GM12878 (cell line): ENCODE measurements around the gene CNST. TPM values are rescaled to one million over a fixed set of nuclear protein-coding genes. Genes with fewer than 3 reads are reported as not detected.

Experiments used
- ATAC-seq: fragments of 200-7000 bp; cut with Tn5 transposase; 3 replicates; pipeline ENCODE4 v1.9.1; 2020; ENCODE audit warnings: mild to moderate bottlenecking, moderate library complexity
- BruUV-seq: library from RNA; stranded (reverse); fragments of 400-500 nt; replicated peaks from 2 replicates; lab custom pipeline; 2021; lab: Mats Ljungman, UMichigan
- CTCF ChIA-PET: fragments of 300-600 bp; sonication (Branson Sonifier 250); formaldehyde crosslinking; extraction: SDS; loops from one replicate; lab custom pipeline; 2021; ENCODE audit warnings: inconsistent platforms; lab: Yijun Ruan, JAX
- POLR2A ChIA-PET: fragments of 350-600 bp; formaldehyde crosslinking; extraction: SDS; loops from one replicate; lab custom pipeline; 2021; ENCODE audit warnings: inconsistent platforms; lab: Charles Lee
- RAD21 ChIA-PET: fragments of 300-600 bp; sonication (Branson Sonifier 250); formaldehyde crosslinking; loops from one replicate; lab custom pipeline; 2023; ENCODE audit warnings: antibody characterized with exemption; ENCODE audit not compliant: unreplicated experiment; lab: Charles Lee
- SMC1A ChIA-PET: fragments of 300-600 bp; sonication (Branson Sonifier 250); formaldehyde crosslinking; loops from one replicate; lab custom pipeline; 2023; ENCODE audit not compliant: unreplicated experiment, uncharacterized antibody; lab: Charles Lee
- DNase-seq: peaks from one replicate; pipeline ENCODE4 v3.0.0-alpha.2; 2011; ENCODE audit warnings: low read depth, low spot score
- FAIRE-seq: peaks from 3 replicates; lab custom pipeline; 2011; peaks lifted over from hg19 to GRCh38; lab: Jason Lieb, UNC
- H2AFZ ChIP-seq: 2 replicates; pipeline ENCODE4 v1.6.0; 2011; ENCODE audit warnings: low read depth, low read length, control low read depth; ENCODE audit not compliant: control insufficient read depth
- H3K27ac ChIP-seq: 2 replicates; pipeline ENCODE4 v1.5.1; 2011; ENCODE audit warnings: control low read depth; ENCODE audit not compliant: control insufficient read depth, insufficient read depth
- H3K27me3 ChIP-seq, 2 experiments: replicated peaks in 1 of 2; 2 replicates each; pipeline versions ENCODE4 v1.6.0 to v1.6.1; 2011; ENCODE audit warnings: low read length in 1 of 2; ENCODE audit not compliant: control insufficient read depth in 2 of 2, insufficient read depth in 2 of 2
- H3K36me3 ChIP-seq, 2 experiments: 2 replicates each; pipeline ENCODE4 v1.5.1; 2011; ENCODE audit warnings: low read length in 1 of 2; ENCODE audit not compliant: control insufficient read depth in 2 of 2, insufficient read depth in 2 of 2
- H3K4me1 ChIP-seq: 2 replicates; pipeline ENCODE4 v1.6.1; 2011; ENCODE audit warnings: mild to moderate bottlenecking, low read length, moderate library complexity, mixed read lengths; ENCODE audit not compliant: control insufficient read depth, insufficient read depth
- H3K4me2 ChIP-seq: 2 replicates; pipeline ENCODE4 v1.6.0; 2011; ENCODE audit warnings: control low read depth; ENCODE audit not compliant: control insufficient read depth, insufficient read depth
- H3K4me3 ChIP-seq: fragments of 200-600 bp; sonication (generic); 2 replicates; pipeline ENCODE4 v1.5.1; 2016
- H3K79me2 ChIP-seq: 2 replicates; pipeline ENCODE4 v1.6.0; 2011; ENCODE audit warnings: low read length; ENCODE audit not compliant: control insufficient read depth, insufficient read depth
- H3K9ac ChIP-seq: 2 replicates; pipeline ENCODE4 v1.8.0; 2011; ENCODE audit warnings: low read length, control low read depth, mixed read lengths; ENCODE audit not compliant: control insufficient read depth, insufficient read depth
- H3K9me3 ChIP-seq: replicated peaks from 3 replicates; pipeline ENCODE4 v1.5.1; 2011; ENCODE audit warnings: mild to moderate bottlenecking, low read length; ENCODE audit not compliant: control insufficient read depth, insufficient read depth
- H4K20me1 ChIP-seq: 2 replicates; pipeline ENCODE4 v1.6.0; 2011; ENCODE audit not compliant: control insufficient read depth, insufficient read depth
- ASH2L ChIP-seq: fragments of 300-600, 200-600 bp; sonication (generic); IDR thresholded peaks from 2 replicates; pipeline ENCODE4 v1.6.1; 2017; ENCODE audit warnings: low read depth, mild to moderate bottlenecking, borderline replicate concordance
- CBFB ChIP-seq: IDR thresholded peaks from 2 replicates; pipeline ENCODE4 v1.6.1; 2016; ENCODE audit warnings: antibody characterized with exemption, low read depth
- EZH2 ChIP-seq: IDR thresholded peaks from 2 replicates; pipeline ENCODE4 v1.6.1; 2012; ENCODE audit warnings: low read depth, mild to moderate bottlenecking, control low read depth, inconsistent platforms, low read length, borderline replicate concordance; ENCODE audit not compliant: control insufficient read depth
- FOXK2 ChIP-seq: fragments of 450-650 bp; IDR thresholded peaks from 2 replicates; pipeline ENCODE4 v1.6.1; 2017; ENCODE audit warnings: mild to moderate bottlenecking, moderate library complexity
- JUND ChIP-seq: IDR thresholded peaks from 2 replicates; pipeline ENCODE4 v1.6.1; 2012; ENCODE audit warnings: low read depth, mild to moderate bottlenecking, low read length, improper control_type of control experiment, moderate library complexity
- KAT2A ChIP-seq: conservative IDR thresholded peaks from 2 replicates; pipeline ENCODE4 v1.6.1; 2011; ENCODE audit warnings: low read depth, low read length; ENCODE audit not compliant: control insufficient read depth
- KDM1A ChIP-seq: fragments of 200-600 bp; sonication (generic); IDR thresholded peaks from 2 replicates; pipeline ENCODE4 v1.6.1; 2016; ENCODE audit warnings: borderline replicate concordance
- NR2C2 ChIP-seq: IDR thresholded peaks from 2 replicates; pipeline ENCODE4 v1.6.1; 2011; ENCODE audit warnings: borderline replicate concordance, low read depth; ENCODE audit not compliant: control insufficient read depth, insufficient read length
- NRF1 ChIP-seq: conservative IDR thresholded peaks from 2 replicates; pipeline ENCODE4 v1.6.1; 2011; ENCODE audit warnings: mild to moderate bottlenecking, low read depth, low read length, improper control_type of control experiment
- POLR2A ChIP-seq: IDR thresholded peaks from 2 replicates; pipeline ENCODE4 v1.6.1; 2011; ENCODE audit warnings: low read depth, mild to moderate bottlenecking, low read length
- SMARCA5 ChIP-seq: fragments of 450-650 bp; IDR thresholded peaks from 2 replicates; pipeline ENCODE4 v1.6.1; 2017; ENCODE audit warnings: mild to moderate bottlenecking
- STAT1 ChIP-seq: fragments of 450-650 bp; conservative IDR thresholded peaks from 2 replicates; pipeline ENCODE4 v1.6.1; 2014; ENCODE audit warnings: antibody characterized with exemption, mild to moderate bottlenecking
- SUZ12 ChIP-seq: fragments of 200-600 bp; sonication (generic); IDR thresholded peaks from one replicate; pipeline ENCODE4 v1.6.1; 2018; ENCODE audit warnings: antibody characterized with exemption, mild to moderate bottlenecking; ENCODE audit not compliant: unreplicated experiment
- YY1 ChIP-seq: IDR thresholded peaks from 2 replicates; pipeline ENCODE4 v1.6.1; 2011; ENCODE audit warnings: low read depth, mild to moderate bottlenecking, low read length
- WGBS: methylation state at CpG from one replicate; pipeline ENCODE4 v1.1.6; 2016; ENCODE audit warnings: low lambda C conversion rate; ENCODE audit not compliant: insufficient replicate concordance, insufficient coverage; ENCODE audit errors: missing lambda C conversion rate; 5-methylcytosine and 5-hydroxymethylcytosine counted together
- in situ Hi-C: fragments of 300-500 bp; cut with MboI; formaldehyde crosslinking; loops from 9 replicates; pipeline ENCODE4 v1.14.3; 2018; ENCODE audit warnings: mixed read lengths
- intact Hi-C: fragments of 100-400 bp; cut with micrococcal nuclease; formaldehyde crosslinking; loops from one replicate; pipeline ENCODE4 v1.14.2; 2022; ENCODE audit not compliant: unreplicated experiment
- polyA plus RNA-seq, 11 experiments: library from polyadenylated mRNA; depleted of rRNA in 4 of 11; unstranded in 6 of 11; stranded (reverse) in 5 of 11; fragments of >200 nt; fragmentation: Nextera tagmentation in 4 of 11; fragmentation: Illumina TruSeq in 1 of 11; extraction: Ambion mirVana in 4 of 11; extraction: Trizol in 1 of 11; gene quantifications; 1 replicate in 1 of 11; 2 replicates in 10 of 11; pipeline versions ENCODE4 v1.2.1 to v1.2.3, GENCODE V29; 2011 to 2016; ENCODE audit warnings: inconsistent platforms in 2 of 11, missing spikeins in 2 of 11, low read depth in 1 of 11
- total RNA-seq, 4 experiments: library from RNA; depleted of rRNA in 3 of 4; stranded (reverse); fragments of >200 nt in 3 of 4; fragmentation: Illumina TruSeq in 1 of 4; extraction: Trizol in 1 of 4; gene quantifications; 2 replicates each; pipeline versions ENCODE4 v1.2.1 to v1.2.3, GENCODE V29; 2013 to 2021
- TF ChIP-seq, protein P1 (sequence below): fragments of 450-650 bp; IDR thresholded peaks from 2 replicates; pipeline ENCODE4 v1.6.1; 2018; ENCODE audit warnings: borderline replicate concordance, mild to moderate bottlenecking; ENCODE audit not compliant: partially characterized antibody
- TF ChIP-seq, protein P2 (sequence below): IDR thresholded peaks from 2 replicates; pipeline ENCODE4 v1.6.1; 2011; ENCODE audit warnings: borderline replicate concordance, low read depth, mild to moderate bottlenecking, moderate library complexity, low read length; ENCODE audit not compliant: insufficient read depth, poor library complexity, severe bottlenecking

The CNST gene
- total and polyA plus RNA-seq, 10 of the 15 experiments (the other 5 are each of a cell fraction or from before 2014, with no cell fraction given) = 4.8 to 16.2 (median 12.3) TPM

DNA sequence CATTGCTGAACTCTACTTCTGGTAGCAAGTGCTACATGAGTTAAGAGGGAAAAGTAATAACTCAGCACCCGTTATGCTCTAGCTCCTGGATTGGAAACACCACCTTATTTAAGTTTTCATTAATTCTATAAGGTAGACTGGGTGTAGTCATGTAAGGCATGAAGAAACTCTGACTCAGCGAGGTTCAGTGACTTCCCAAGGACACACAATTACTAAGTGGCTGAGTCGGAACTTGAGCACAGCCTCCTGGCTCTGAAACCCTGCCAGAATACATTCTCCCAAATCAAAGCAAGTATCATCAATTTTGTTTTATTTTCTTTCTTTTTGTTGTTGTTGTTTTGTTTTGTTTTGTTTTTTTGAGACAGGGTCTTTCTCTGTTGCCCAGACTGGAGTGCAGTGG lies 128.9 kb downstream of the CNST start:
- FAIRE-seq = no peak
- DNase-seq = no peak
- no TSS peak for BruUV-seq
- H3K27ac ChIP-seq = no peak overlapping the region
- RAD21 ChIA-PET = interaction anchor here (0.6 to 1.4 kb wide), 2 partner anchors 121 to 340 kb away, joined by 3 read pairs; no protein-coding TSS in a partner anchor
- in situ Hi-C loops (loop anchor here (5.0 to 10.0 kb wide), 2 partner anchors 198 to 1540 kb away; partner anchors contain the start of gene KIF26B), intact Hi-C loops (loop anchor here (5.0 kb wide), 2 partner anchors 128 to 1543 kb away; partner anchors contain the start of genes CNST, KIF26B and TFB2M)
- H2AFZ ChIP-seq = no peak overlapping the region
- H4K20me1 ChIP-seq = no peaks in the 10 kb centered on the region
- TF ChIP-seq, protein P1, sequence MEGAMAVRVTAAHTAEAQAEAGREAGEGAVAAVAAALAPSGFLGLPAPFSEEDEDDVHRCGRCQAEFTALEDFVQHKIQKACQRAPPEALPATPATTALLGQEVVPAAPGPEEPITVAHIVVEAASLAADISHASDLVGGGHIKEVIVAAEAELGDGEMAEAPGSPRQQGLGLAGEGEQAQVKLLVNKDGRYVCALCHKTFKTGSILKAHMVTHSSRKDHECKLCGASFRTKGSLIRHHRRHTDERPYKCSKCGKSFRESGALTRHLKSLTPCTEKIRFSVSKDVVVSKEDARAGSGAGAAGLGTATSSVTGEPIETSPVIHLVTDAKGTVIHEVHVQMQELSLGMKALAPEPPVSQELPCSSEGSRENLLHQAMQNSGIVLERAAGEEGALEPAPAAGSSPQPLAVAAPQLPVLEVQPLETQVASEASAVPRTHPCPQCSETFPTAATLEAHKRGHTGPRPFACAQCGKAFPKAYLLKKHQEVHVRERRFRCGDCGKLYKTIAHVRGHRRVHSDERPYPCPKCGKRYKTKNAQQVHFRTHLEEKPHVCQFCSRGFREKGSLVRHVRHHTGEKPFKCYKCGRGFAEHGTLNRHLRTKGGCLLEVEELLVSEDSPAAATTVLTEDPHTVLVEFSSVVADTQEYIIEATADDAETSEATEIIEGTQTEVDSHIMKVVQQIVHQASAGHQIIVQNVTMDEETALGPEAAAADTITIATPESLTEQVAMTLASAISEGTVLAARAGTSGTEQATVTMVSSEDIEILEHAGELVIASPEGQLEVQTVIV = no peak
- TF ChIP-seq CBFB (no peak), KDM1A (no peak), NR2C2 (no peak), FOXK2 (no peak), JUND (no peak), SMARCA5 (no peak), KAT2A (no peak), POLR2A (no peak), YY1 (no peak), ASH2L (no peak), EZH2 (no peak), NRF1 (no peak), STAT1 (no peak), SUZ12 (no peak)
- TF ChIP-seq, protein P2, sequence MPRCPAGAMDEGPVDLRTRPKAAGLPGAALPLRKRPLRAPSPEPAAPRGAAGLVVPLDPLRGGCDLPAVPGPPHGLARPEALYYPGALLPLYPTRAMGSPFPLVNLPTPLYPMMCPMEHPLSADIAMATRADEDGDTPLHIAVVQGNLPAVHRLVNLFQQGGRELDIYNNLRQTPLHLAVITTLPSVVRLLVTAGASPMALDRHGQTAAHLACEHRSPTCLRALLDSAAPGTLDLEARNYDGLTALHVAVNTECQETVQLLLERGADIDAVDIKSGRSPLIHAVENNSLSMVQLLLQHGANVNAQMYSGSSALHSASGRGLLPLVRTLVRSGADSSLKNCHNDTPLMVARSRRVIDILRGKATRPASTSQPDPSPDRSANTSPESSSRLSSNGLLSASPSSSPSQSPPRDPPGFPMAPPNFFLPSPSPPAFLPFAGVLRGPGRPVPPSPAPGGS = no peak
- POLR2A ChIA-PET = interaction anchor here (0.6 kb wide), 2 partner anchors 26 to 729 kb away, joined by 4 read pairs; no protein-coding TSS in a partner anchor
- H3K27me3 ChIP-seq = no peaks in the 10 kb centered on the region
- no peaks in the 10 kb centered on the region; the same call in 2 of the 3 replicates for H3K9me3 ChIP-seq
- CTCF ChIA-PET = interaction anchor here (0.9 to 4.1 kb wide), 10 partner anchors 12 to 684 kb away, joined by 3 to 18 read pairs (median 4); partner anchors contain the start of gene SMYD3
- no peaks in the 10 kb centered on the region for H3K79me2 ChIP-seq
- SMC1A ChIA-PET = no interaction called here
- WGBS = 25% methylated on average over 3 of the region's 3 CpGs
- peaks cover 4% of the 10 kb centered on the region for H3K4me1 ChIP-seq
- H3K4me2 ChIP-seq = no peak overlapping the region
- no peak for ATAC-seq
- no peak overlapping the region for H3K4me3 ChIP-seq
- no peak overlapping the region for H3K9ac ChIP-seq
- no peaks in the 10 kb centered on the region for H3K36me3 ChIP-seq
